ENCODE results near the gene IPO11. TPM values are rescaled to one million over a fixed set of nuclear protein-coding genes. Genes with fewer than 3 reads are reported as not detected.

Gene IPO11
- total and polyA plus RNA-seq, 2 of the 4 experiments (the other 2 are of a cell fraction), result 12.6 to 40.0 TPM

DNA sequence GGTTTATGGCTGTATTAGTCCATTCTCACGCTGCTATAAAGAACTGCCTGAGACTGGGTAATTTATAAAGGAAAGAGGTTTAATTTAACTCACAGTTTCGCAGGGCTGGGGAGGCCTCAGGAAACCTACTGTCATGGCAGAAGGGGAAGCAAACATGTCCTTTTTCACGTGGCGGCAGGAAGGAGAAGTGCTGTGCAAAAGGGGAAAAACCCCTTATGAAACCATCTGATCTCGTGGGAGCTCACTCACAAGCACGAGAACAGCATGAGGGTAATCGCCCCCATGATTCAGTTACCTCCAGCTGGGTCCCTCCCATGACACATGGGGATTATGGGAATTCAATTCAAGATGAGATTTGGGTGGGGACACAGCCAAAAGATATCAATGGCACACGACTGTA is 180.0 kb downstream of the IPO11 start:
- no peak for DNase-seq
- Histone ChIP-seq H2BK15ac (ENCODE audit: low read depth, low read length) (no peak overlapping the region), H3K27me3 (ENCODE audit: control insufficient read depth, insufficient read depth, low read length) (no peaks in the 10 kb centered on the region), H3K56ac (ENCODE audit: extremely low read depth, insufficient read depth, low read length) (no peak overlapping the region), H3K9ac (ENCODE audit: low read depth, low read length) (no peak overlapping the region), H3K23ac (ENCODE audit: low read depth, low read length) (no peak overlapping the region; the same call in 1 of the 2 replicates), H3K4ac (ENCODE audit: low read depth, low read length) (no peak overlapping the region), H3K4me2 (ENCODE audit: low read depth, low read length) (no peak overlapping the region), H4K5ac (ENCODE audit: low read depth, low read length) (no peak overlapping the region), H3K4me1 (ENCODE audit: control insufficient read depth, insufficient read depth, low read length) (peaks cover 2% of the 10 kb centered on the region; the same call in 1 of the 2 replicates), H4K20me1 (ENCODE audit: insufficient read depth, low read length) (no peaks in the 10 kb centered on the region), H2AK9ac (replicated peaks; ENCODE audit: low read depth, low read length, poor library complexity) (no peak overlapping the region), H2BK20ac (ENCODE audit: low read depth, low read length) (no peak overlapping the region), H2BK120ac (ENCODE audit: low read depth, low read length) (no peak overlapping the region), H3K4me3 (ENCODE audit: insufficient read depth, low read depth, low read length) (no peak overlapping the region), H3K18ac (ENCODE audit: low read depth, low read length) (no peak overlapping the region), H2AK5ac (ENCODE audit: low read depth, low read length) (no peak overlapping the region), H3K9me1 (ENCODE audit: insufficient read depth, low read length) (peaks cover 4% of the 10 kb centered on the region; the same call in 1 of the 2 replicates), H4K8ac (ENCODE audit: low read depth in 2 of 2, low read length in 2 of 2) (no peak overlapping the region), H2BK5ac (ENCODE audit: low read depth, low read length, poor library complexity, severe bottlenecking) (no peak overlapping the region), H4K91ac (ENCODE audit: insufficient read depth, low read depth, low read length) (no peak overlapping the region), H3K9me3 (ENCODE audit: control insufficient read depth, insufficient read depth, low read length) (no peaks in the 10 kb centered on the region), H3K27ac (ENCODE audit: insufficient read depth, low read length) (no peak overlapping the region), H3K79me1 (ENCODE audit: low read depth in 1 of 2, low read length in 2 of 2) (no peaks in the 10 kb centered on the region), H2AFZ (replicated peaks; ENCODE audit: low read length, poor library complexity) (no peak overlapping the region), H3K36me3 (ENCODE audit: control insufficient read depth, insufficient read depth, low read length) (no peaks in the 10 kb centered on the region), H3K14ac (replicated peaks; ENCODE audit: low read depth, low read length) (no peak overlapping the region)
- dilution Hi-C loops (cut with HindIII; ENCODE audit: low sequenced_read_pairs, unreplicated experiment) (no loop called here), in situ Hi-C loops (cut with MboI; ENCODE audit: low sequenced_read_pairs) (no loop called here), intact Hi-C loops (cut with micrococcal nuclease) (no loop called here)
- ChIA-PET CTCF (interaction anchor here (0.6 kb wide), 1 partner anchor 35 kb away, joined by 3 read pairs; no protein-coding TSS in a partner anchor), POLR2A (ENCODE audit: unreplicated experiment) (no interaction called here)
- no CpG with 5 or more reads among the region's 8 CpGs for WGBS, 2 experiments (ENCODE audit: extremely low coverage in 2 of 2, insufficient read length in 1 of 2)
- no TSS peak for BruUV-seq (replicated peaks)
- TF ChIP-seq MAFK (IDR thresholded peaks at IDR 0.05; ENCODE audit: low read depth, low read length) (no peak), CEBPB (IDR thresholded peaks at IDR 0.05; ENCODE audit: low read depth, low read length) (no peak), RCOR1 (IDR thresholded peaks at IDR 0.05; ENCODE audit: insufficient replicate concordance, low read length) (no peak), BHLHE40 (IDR thresholded peaks at IDR 0.05; ENCODE audit: low read depth, low read length) (no peak), MXI1 (IDR thresholded peaks at IDR 0.05; ENCODE audit: borderline replicate concordance, low read depth, low read length) (no peak), RAD21 (IDR thresholded peaks at IDR 0.05; ENCODE audit: low read length) (no peak), NFE2L2 (IDR thresholded peaks at IDR 0.05; ENCODE audit: low read depth, low read length) (no peak)
- TF ChIP-seq, protein P1, sequence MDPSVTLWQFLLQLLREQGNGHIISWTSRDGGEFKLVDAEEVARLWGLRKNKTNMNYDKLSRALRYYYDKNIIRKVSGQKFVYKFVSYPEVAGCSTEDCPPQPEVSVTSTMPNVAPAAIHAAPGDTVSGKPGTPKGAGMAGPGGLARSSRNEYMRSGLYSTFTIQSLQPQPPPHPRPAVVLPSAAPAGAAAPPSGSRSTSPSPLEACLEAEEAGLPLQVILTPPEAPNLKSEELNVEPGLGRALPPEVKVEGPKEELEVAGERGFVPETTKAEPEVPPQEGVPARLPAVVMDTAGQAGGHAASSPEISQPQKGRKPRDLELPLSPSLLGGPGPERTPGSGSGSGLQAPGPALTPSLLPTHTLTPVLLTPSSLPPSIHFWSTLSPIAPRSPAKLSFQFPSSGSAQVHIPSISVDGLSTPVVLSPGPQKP (IDR thresholded peaks at IDR 0.05; ENCODE audit: borderline replicate concordance, low read depth, low read length), result no peak
- ATAC-seq (ENCODE audit: low read depth), result no peak

All from IMR-90 (cell line).